DND-41 (cell line): Measurements from ENCODE around the gene TAS2R60.

Source experiments
- CTCF ChIP-seq: IDR thresholded peaks from 2 replicates; pipeline ENCODE4 v1.5.1; 2012; ENCODE audit warnings: borderline replicate concordance, low read length, moderate library complexity, mild to moderate bottlenecking; ENCODE audit not compliant: poor library complexity, severe bottlenecking; ENCODE audit errors: extremely low read depth
- EZH2 ChIP-seq: IDR thresholded peaks from 3 replicates; pipeline ENCODE4 v1.6.1; 2012; ENCODE audit warnings: borderline replicate concordance, low read depth, mild to moderate bottlenecking, moderate library complexity, low read length, inconsistent platforms; ENCODE audit not compliant: severe bottlenecking

- no peak for TF ChIP-seq EZH2
- TF ChIP-seq CTCF: no peak
Observed at GRCh38 chr7:143439866-143440265, 3.4 kb upstream of the TAS2R60 start.
